GM12878 (cell line): ENCODE results near the gene AFTPH.

Experiments used
- MYC ChIP-seq: IDR thresholded peaks from 2 replicates; pipeline ENCODE4 v1.6.1; 2011; ENCODE audit warnings: mild to moderate bottlenecking, low read length, moderate library complexity, inconsistent platforms; ENCODE audit not compliant: insufficient read depth, insufficient replicate concordance, insufficient read length, severe bottlenecking
- SRF ChIP-seq, 2 experiments: IDR thresholded peaks; 2 replicates each; pipeline ENCODE4 v1.6.1; 2011; ENCODE audit warnings: low read depth in 2 of 2, low read length in 2 of 2, mild to moderate bottlenecking in 1 of 2, moderate library complexity in 1 of 2
- TAF1 ChIP-seq: IDR thresholded peaks from 2 replicates; pipeline ENCODE4 v1.6.1; 2011; ENCODE audit warnings: mild to moderate bottlenecking, low read depth, low read length, borderline replicate concordance
- WRNIP1 ChIP-seq: IDR thresholded peaks from 2 replicates; pipeline ENCODE4 v1.6.1; 2011; ENCODE audit warnings: low read depth, low read length, improper control_type of control experiment, borderline replicate concordance

DNA sequence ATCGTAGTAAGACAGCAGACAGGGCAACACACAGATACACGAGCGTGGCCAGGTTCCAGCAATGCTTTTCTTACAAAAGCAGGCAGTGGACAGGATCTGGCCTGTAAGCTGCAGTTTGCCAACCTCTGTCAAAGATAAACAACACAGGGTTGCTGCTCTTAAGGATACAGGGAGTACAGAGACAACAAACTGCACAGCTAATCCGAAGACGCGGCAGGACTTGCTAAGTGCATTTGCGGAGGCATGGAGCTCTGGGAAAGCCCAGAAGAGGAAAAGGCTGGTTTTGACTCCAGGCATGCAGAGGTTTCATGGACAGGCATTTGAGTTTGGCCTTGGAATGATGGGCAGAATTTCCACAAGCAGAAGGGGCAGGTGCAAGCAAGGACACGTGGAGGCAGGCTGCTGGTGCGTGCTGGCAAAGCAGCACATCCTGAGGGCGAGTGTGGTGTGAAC, 105.2 kb downstream of the AFTPH start:
- no peak for TF ChIP-seq WRNIP1
- no peak for TF ChIP-seq SRF (IDR thresholded peaks at IDR 0.05; ENCODE audit: low read depth in 2 of 2, low read length in 2 of 2)
- TF ChIP-seq TAF1 = no peak
- TF ChIP-seq MYC = no peak
